T follicular helper cell (primary cell): Measurements from ENCODE around the gene FKBP1A.

Experiments used
- DNase-seq: peaks from one replicate; pipeline ENCODE4 v3.0.0-alpha.2; 2020; ENCODE audit warnings: low read depth

The FKBP1A gene

GRCh38 chr20:1386323-1386722 is 6.5 kb downstream of the FKBP1A start:
- DNase-seq = no peak

- no peak for DNase-seq
These were observed 9.0 kb downstream of the FKBP1A start for GRCh38 chr20:1383623-1384404.

DNA sequence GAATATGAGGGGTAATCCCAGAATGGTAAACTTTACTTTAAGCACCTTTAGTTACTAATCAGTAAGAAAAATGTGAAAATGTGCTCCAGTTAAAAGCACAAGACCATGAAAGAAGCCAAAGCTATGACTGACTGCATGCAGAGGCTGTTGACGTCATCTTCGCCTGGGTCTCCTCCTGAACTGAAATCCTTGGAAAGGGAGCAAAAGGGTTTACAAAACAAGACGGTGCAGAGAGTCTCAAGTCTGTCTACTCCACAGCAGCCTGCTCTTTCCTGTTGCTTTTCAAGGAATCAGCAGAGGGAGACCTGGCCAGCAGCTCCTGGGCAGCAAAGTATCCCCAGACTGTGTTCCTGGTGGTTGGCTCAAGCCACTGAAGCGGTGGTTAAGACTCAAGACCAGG is 10.2 kb downstream of the FKBP1A start:
- DNase-seq = no peak

GRCh38 chr20:1381753-1382591 is 10.9 kb downstream of the FKBP1A start:
- DNase-seq = no peak

DNA sequence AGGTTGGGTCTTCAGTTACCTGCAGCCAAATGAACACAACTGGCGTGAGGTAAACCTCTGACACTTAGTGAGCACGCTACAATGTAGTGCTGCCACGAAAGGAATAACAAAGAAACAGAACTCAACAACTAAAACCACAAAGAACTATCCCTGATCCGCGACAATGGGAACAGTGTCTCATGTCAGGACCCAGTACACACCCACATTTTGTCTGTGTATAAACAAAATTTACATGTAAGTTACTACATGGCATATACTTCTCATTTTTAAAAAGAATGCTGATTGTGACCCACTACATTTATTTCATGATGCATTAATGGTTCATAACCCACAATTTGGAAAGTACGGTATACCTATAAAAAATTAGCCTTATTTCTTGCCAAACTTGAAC is 14.1 kb downstream of the FKBP1A start:
- DNase-seq = no peak

- DNase-seq = no peak
These were observed 14.7 kb downstream of the FKBP1A start for GRCh38 chr20:1377984-1378734.

DNA sequence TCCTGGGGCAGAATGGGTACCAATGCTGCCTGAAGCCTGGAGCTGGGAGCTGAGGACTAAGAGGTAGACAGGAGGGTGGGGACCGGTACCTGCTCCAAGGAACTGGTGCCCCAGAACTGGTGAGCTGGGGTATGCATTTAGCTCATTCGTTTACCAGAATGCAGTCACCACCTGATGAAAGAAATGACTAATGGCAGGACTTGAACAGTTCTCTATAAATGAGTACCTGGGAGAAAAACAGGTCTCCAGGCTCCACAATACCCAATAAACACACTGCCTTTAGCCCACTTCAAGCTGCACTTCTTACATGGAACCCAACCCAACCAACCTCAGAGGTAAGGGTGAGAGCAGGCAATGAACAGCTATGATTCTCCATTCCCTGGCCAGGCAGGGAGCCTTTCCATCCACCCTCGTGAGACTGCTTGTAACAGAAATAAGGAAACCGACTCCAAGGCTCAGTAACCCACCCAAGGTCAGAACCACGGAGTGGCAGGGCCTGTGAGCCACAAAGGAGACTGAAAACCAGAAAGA is 15.4 kb downstream of the FKBP1A start:
- DNase-seq = no peak

DNA sequence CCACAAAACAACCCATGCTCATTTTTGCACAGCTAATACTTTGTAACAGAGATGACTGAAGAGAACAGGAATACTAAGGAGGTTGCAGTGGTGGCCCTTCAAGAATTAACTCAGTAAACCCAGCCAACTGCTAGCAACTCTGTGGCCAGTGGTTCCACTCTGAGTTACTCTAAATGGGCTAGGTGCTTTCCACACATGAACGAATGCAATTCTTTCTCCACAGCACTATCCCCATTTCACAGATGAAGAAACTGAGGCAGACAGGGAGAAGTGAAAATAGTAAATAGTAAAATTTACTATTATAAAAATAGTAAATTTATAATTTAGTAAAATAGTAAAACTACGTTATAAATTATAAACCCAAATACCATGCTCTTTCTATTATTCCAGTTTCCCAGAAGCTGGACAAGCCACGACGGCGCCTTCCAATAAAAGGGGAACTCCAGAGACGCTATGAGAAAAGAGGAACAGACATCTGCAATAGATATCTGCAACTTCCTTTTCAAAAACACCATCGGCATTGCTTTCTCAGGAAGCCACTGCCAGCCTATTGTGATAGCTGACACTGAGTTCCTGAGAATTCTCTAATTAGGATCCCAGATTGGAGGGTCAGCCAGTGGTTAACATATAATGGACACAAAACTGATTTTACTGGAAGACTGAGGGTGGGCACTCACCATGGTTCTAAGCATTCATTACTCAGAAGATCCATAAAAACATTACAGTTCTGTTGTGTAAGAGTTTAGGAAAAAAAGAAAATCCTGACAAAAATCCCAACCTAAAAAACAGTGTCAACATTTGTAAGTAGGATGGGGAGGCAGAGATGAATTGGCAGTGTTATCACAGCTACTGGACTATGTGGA is 16.2 kb downstream of the FKBP1A start:
- no peak for DNase-seq

DNA sequence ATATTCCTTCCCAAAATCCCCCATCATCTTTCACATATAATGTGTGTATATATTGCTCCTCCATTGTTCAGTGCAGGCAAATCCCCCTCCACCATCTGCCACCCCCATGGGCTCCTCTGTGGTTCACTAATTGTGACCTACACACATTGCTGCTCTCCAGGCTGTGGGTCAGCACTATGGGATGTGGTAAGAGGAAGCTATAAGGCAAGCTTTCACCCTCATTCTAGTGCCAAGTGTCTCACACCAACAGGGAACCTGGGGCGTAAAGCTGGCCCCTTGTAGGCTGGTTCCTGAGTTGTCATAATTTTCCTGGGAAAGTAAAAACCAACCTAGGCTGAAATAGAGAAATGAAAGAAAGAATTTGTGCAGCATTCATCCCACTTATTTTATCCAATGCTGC is 16.8 kb downstream of the FKBP1A start:
- DNase-seq = no peak

DNA sequence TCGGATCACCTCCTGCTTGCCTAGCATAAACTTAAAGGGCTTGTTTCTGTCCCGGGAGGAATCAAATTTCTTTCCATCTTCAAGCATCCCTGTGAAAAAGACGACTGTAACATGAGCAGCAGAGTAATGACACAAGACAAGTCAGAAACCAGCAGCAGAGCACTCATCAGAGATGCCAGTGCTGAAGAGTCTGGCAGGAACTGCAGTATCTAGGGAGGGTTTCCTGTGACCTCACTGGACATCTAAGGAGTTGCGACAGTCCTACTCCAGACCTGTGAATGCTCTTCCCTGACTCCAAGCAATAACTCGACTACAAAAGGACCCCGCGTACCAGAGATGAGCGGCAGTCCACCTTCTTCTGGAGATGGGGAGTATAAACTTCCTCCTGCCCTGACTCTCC is 17.3 kb downstream of the FKBP1A start:
- no peak for DNase-seq

- DNase-seq = no peak
These were observed 18.6 kb downstream of the FKBP1A start for GRCh38 chr20:1374246-1374645.

- no peak for DNase-seq
These were observed 19.2 kb downstream of the FKBP1A start for GRCh38 chr20:1373614-1374013.

DNA sequence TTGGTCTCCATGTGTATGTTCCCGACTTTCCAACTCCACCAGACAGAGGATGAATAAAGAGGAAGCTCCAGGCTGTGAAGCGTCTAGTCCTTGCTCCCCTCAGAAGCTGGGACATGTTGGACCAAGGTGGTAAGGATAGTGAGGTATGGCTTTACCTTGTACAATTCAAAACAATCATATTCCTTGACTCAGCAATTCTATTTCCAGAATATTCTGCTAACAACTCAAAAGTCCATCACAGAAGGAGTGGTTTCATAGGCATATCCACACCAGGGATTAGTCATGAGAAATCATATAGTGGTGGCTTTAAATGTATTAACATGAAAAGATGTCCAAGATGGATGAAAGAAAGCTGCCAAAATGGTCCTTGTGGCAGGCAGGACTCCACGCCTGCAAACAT is 19.8 kb downstream of the FKBP1A start:
- no peak for DNase-seq

GRCh38 chr20:1371830-1372539 is 20.9 kb downstream of the FKBP1A start:
- DNase-seq = no peak

DNA sequence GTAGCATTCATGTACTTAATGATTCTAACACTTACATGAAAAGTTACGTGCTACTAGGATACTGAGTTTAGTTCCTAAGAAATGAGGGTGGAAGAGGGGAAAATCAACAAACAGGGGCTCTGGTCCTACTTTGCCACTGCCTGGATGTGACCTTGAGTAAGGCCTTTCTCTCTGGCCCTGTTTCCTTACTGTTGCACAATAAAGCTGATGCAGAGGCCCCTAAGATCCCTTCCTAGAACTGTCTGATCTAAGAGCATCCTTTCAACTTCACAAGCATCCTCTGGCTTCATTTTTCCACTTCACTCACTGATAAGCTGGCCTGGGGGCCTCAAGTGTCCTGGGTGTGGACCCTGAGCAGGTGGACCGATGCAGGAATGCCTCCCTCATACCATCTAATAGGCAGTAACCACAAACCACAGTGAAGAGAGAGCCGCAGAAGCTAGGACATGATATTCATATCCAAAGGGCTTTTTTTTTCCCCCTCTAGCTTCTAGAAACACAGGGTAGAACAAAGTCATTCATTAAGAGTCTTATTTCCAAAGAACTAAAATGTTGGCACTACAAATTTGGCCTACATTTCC is 21.6 kb downstream of the FKBP1A start:
- no peak for DNase-seq

DNA sequence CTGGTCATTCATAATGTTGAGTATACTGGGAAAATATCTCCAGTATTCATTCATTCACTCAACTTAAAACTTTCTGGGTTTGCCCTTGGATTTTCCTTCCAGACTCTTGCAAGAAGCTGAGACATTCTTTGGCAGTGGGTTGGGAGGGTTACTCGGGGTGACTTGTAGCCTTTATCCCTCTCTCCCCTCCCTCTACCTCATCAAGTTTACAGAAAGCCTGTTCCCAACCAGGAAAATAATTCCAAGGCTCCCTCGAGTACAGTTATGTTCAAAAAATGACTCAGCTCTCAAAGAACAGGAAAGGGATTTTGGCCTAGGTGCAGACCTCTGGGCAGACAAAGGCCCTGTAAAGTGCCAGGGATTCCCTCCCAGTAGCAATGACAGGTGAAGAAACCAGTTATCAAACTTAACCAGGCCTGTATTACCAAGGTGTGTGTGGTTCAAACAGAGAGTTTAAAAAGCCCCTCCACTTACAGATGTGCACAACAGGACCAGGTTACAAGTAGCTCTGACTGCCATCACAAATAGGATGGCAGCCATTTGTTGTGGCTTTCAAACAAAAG is 22.2 kb downstream of the FKBP1A start:
- DNase-seq = no peak

- DNase-seq = no peak
These were observed 22.9 kb downstream of the FKBP1A start for GRCh38 chr20:1369970-1370369.

DNA sequence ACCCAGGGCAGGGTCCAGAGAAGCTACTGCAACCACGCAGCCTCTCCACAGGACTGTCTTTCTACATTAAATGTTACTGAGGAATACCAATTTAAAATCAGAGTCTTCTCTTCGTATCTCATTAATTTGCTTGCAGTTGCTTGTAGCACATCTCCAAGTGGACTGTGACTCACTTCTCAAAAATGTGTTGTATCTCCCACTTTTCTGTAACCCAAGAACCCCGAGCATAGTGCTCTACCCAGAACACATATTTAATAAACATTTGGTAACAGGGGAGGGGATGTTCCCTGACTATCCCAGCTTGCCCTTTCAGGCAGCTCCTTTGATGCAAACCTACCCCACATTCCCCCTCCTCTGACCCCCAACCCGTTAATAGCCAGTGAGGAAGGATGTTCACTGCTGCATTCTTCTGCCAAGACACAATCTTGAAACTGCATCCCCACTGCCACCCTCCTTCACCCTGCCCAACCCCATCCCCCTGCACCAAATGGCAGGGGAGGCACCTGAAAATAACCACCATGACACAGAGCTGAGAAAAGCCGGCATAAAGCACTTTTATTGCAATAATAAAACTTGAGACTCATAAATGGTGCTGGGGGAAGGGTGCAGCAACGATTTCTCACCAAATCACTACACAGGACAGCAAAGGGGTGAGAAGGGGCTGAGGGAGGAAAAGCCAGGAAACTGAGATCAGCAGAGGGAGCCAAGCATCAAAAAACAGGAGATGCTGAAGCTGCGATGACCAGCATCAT is 24.2 kb downstream of the FKBP1A start:
- no peak for DNase-seq

DNA sequence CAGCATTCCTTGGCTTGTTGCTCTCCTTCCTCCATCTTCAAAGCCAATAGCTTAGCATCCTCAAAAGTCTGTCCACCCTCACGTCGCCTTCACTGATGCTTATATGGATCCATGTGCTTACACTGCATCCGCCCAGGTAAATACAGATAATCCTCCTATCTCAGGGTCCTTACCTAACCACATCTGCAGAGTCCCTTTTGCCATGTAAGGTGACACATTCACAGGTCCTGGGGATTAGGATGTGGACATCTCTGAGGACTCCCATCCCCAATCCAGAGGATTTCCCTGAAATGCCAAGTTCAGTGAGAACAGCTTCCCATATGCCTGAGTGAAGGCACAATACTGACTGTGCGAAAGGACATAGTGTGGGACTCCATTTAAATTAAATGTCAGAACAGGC is 25.4 kb downstream of the FKBP1A start:
- DNase-seq = no peak
